Loucy (cell line): Measurements from ENCODE around the gene GNAI3.

Experiments
- H2AFZ ChIP-seq: fragments of 200-600 bp; sonication (generic); 2 replicates; pipeline ENCODE4 v1.6.0; 2016; ENCODE audit warnings: antibody characterized with exemption, mild to moderate bottlenecking, low read length, moderate library complexity
- H3F3A ChIP-seq: fragments of 200-600 bp; 2 replicates; pipeline ENCODE4 v1.6.0; 2016; ENCODE audit warnings: antibody characterized with exemption, low read depth, mild to moderate bottlenecking
- H3K27me3 ChIP-seq: fragments of 200-600 bp; sonication (generic); 2 replicates; pipeline ENCODE4 v1.6.1; 2014; ENCODE audit warnings: low read length, mild to moderate bottlenecking; ENCODE audit not compliant: insufficient read depth, poor library complexity, severe bottlenecking
- H3K36me3 ChIP-seq: fragments of 200-600 bp; sonication (generic); 2 replicates; pipeline ENCODE4 v1.6.1; 2016; ENCODE audit warnings: low read length; ENCODE audit not compliant: insufficient read depth
- H3K4me1 ChIP-seq: fragments of 200-600 bp; sonication (generic); 2 replicates; pipeline ENCODE4 v1.5.1; 2014; ENCODE audit warnings: low read length, mild to moderate bottlenecking; ENCODE audit not compliant: insufficient read depth, poor library complexity, severe bottlenecking
- H3K4me2 ChIP-seq: fragments of 200-600 bp; sonication (generic); 2 replicates; pipeline ENCODE4 v1.6.0; 2014; ENCODE audit warnings: antibody characterized with exemption, low read length, low read depth, mild to moderate bottlenecking; ENCODE audit not compliant: poor library complexity, severe bottlenecking
- H3K4me3 ChIP-seq: fragments of 200-600 bp; sonication (generic); 2 replicates; pipeline ENCODE4 v1.5.1; 2014; ENCODE audit warnings: low read length, mild to moderate bottlenecking, mixed read lengths; ENCODE audit not compliant: poor library complexity, severe bottlenecking
- H3K79me2 ChIP-seq: fragments of 200-600 bp; sonication (generic); 2 replicates; pipeline ENCODE4 v1.6.1; 2014; ENCODE audit warnings: low read length; ENCODE audit not compliant: insufficient read depth
- H3K9ac ChIP-seq: fragments of 200-600 bp; sonication (generic); 2 replicates; pipeline ENCODE4 v1.6.0; 2014; ENCODE audit warnings: mild to moderate bottlenecking, low read depth, low read length, moderate library complexity; ENCODE audit not compliant: poor library complexity, severe bottlenecking
- H3K9me2 ChIP-seq: fragments of 200-600 bp; sonication (generic); replicated peaks from 2 replicates; pipeline ENCODE4 v1.6.1; 2016; ENCODE audit warnings: low read depth, low read length, mixed read lengths
- H3K9me3 ChIP-seq: fragments of 200-600 bp; sonication (generic); 2 replicates; pipeline ENCODE4 v1.6.1; 2014; ENCODE audit warnings: mild to moderate bottlenecking, antibody characterized with exemption, low read length, low read depth; ENCODE audit not compliant: insufficient read depth
- H4K20me1 ChIP-seq: fragments of 200-600 bp; sonication (generic); 2 replicates; pipeline ENCODE4 v1.6.0; 2014; ENCODE audit warnings: antibody characterized with exemption, low read length, mild to moderate bottlenecking; ENCODE audit not compliant: insufficient read depth, poor library complexity, severe bottlenecking
- CTCF ChIP-seq: fragments of 200-600 bp; sonication (generic); conservative IDR thresholded peaks from 2 replicates; pipeline ENCODE4 v1.5.1; 2014; ENCODE audit warnings: mild to moderate bottlenecking, antibody characterized with exemption, low read length
- EZH2phosphoT487 ChIP-seq: fragments of 200-600 bp; IDR thresholded peaks from 2 replicates; pipeline ENCODE4 v1.6.1; 2018; ENCODE audit warnings: antibody characterized with exemption, mild to moderate bottlenecking, moderate library complexity, borderline replicate concordance

The GNAI3 gene

GRCh38 chr1:109605381-109605780 lies 57.0 kb downstream of the GNAI3 start:
- Histone ChIP-seq H3K27me3 (no peaks in the 10 kb centered on the region), H3K9me3 (no peaks in the 10 kb centered on the region), H3K36me3 (no peaks in the 10 kb centered on the region), H3K4me3 (no peak overlapping the region), H3K4me1 (peaks cover 7% of the 10 kb centered on the region), H3F3A (no peaks in the 10 kb centered on the region), H3K9ac (no peak overlapping the region), H2AFZ (no peak overlapping the region), H3K9me2 (no peaks in the 10 kb centered on the region), H3K4me2 (no peak overlapping the region), H4K20me1 (no peaks in the 10 kb centered on the region), H3K79me2 (no peaks in the 10 kb centered on the region)
- no peak for TF ChIP-seq EZH2phosphoT487
- TF ChIP-seq CTCF, result no peak

GRCh38 chr1:109609881-109610280 lies 61.5 kb downstream of the GNAI3 start:
- no peak overlapping the region for H2AFZ ChIP-seq
- TF ChIP-seq EZH2phosphoT487 (no peak), CTCF (no peak)
- H4K20me1 ChIP-seq, result no peaks in the 10 kb centered on the region
- no peaks in the 10 kb centered on the region for H3K27me3 ChIP-seq
- H3K36me3 ChIP-seq, result no peaks in the 10 kb centered on the region
- no peaks in the 10 kb centered on the region for H3K9me2 ChIP-seq
- H3K4me1 ChIP-seq, result no peaks in the 10 kb centered on the region
- no peak overlapping the region for H3K4me3 ChIP-seq
- H3K79me2 ChIP-seq, result no peaks in the 10 kb centered on the region
- no peaks in the 10 kb centered on the region for H3K9me3 ChIP-seq
- no peaks in the 10 kb centered on the region for H3F3A ChIP-seq
- H3K9ac ChIP-seq, result no peak overlapping the region
- no peak overlapping the region for H3K4me2 ChIP-seq

GRCh38 chr1:109610609-109611307 lies 62.3 kb downstream of the GNAI3 start:
- Histone ChIP-seq H3K4me3 (no peak overlapping the region), H3F3A (no peaks in the 10 kb centered on the region), H3K9me2 (no peaks in the 10 kb centered on the region), H3K36me3 (no peaks in the 10 kb centered on the region), H3K27me3 (no peaks in the 10 kb centered on the region), H3K9ac (no peak overlapping the region), H3K4me1 (peaks cover 2% of the 10 kb centered on the region), H2AFZ (no peak overlapping the region), H4K20me1 (no peaks in the 10 kb centered on the region), H3K4me2 (no peak overlapping the region), H3K79me2 (no peaks in the 10 kb centered on the region), H3K9me3 (no peaks in the 10 kb centered on the region)
- TF ChIP-seq EZH2phosphoT487 (no peak), CTCF (no peak)
